ENCODE measurements around the gene STEEP1. TPM values are rescaled to one million over a fixed set of nuclear protein-coding genes. Genes with fewer than 3 reads are reported as not detected.
A peak's percentile ranks its signal among the peaks of the same experiment; 100 is the strongest.

The STEEP1 gene
- total and polyA plus RNA-seq, 7 donors, result 8.0 to 15.4 (median 13.4) TPM

GRCh38 chrX:119573222-119573621 is 8.0 kb upstream of the STEEP1 start:
- H3K27ac ChIP-seq, result peak overlapping the region; percentile 91
- DNase-seq, result no peak

GRCh38 chrX:119570351-119570835 is 5.2 kb upstream of the STEEP1 start:
- Histone ChIP-seq H3K4me1 (peaks cover 7% of the 10 kb centered on the region), H3K9me3 (no peaks in the 10 kb centered on the region), H3K27me3 (ENCODE audit: insufficient read depth in 3 of 3, low read length in 2 of 3) (peaks cover 0 to 4% (median 0%) of the 10 kb centered on the region in 3 donors), H3K4me3 (no peak overlapping the region), H3K27ac (no peak overlapping the region), H3K36me3 (ENCODE audit: insufficient read depth in 1 of 2, low read depth in 1 of 2) (no peaks in the 10 kb centered on the region)
- 86 to 91% (median 89%) methylated on average over 6 of the region's 6 CpGs for WGBS, 3 donors
- no peak for DNase-seq
- intact Hi-C loops (cut with DNase I), result loop anchor here in 1 of 2 donors (5.0 kb wide), 1 partner anchor 53 kb away; no protein-coding TSS in a partner anchor
- no peak for ATAC-seq
- no peak for TF ChIP-seq CTCF (IDR thresholded peaks at IDR 0.05)

More at GRCh38 chrX:119573222-119573621, 8.0 kb upstream of the STEEP1 start:
- TF ChIP-seq CTCF (IDR thresholded peaks at IDR 0.05), result no peak
- ATAC-seq, result no peak
- WGBS, 3 donors, result 36 to 65% (median 56%) methylated on average over 3 of the region's 3 CpGs
- H3K27me3 ChIP-seq (ENCODE audit: insufficient read depth in 3 of 3, low read length in 2 of 3), result peaks cover 0 to 4% (median 0%) of the 10 kb centered on the region in 3 donors
- no peaks in the 10 kb centered on the region for H3K9me3 ChIP-seq
- H3K4me3 ChIP-seq, result peak overlapping the region; percentile 81
- H3K4me1 ChIP-seq, result peaks cover 7% of the 10 kb centered on the region
- intact Hi-C loops (cut with DNase I), result loop anchor here in 1 of 2 donors (5.0 kb wide), 1 partner anchor 56 kb away; no protein-coding TSS in a partner anchor
- H3K36me3 ChIP-seq (ENCODE audit: insufficient read depth in 1 of 2, low read depth in 1 of 2), result peaks cover 0 to 6% of the 10 kb centered on the region in 2 donors

GRCh38 chrX:119552508-119552907 is 12.7 kb downstream of the STEEP1 start:
- H3K36me3 ChIP-seq (ENCODE audit: insufficient read depth in 1 of 2, low read depth in 1 of 2), result peaks cover 0 to 13% of the 10 kb centered on the region in 2 donors
- H3K27ac ChIP-seq, result no peak overlapping the region
- no peaks in the 10 kb centered on the region for H3K4me1 ChIP-seq
- H3K27me3 ChIP-seq (ENCODE audit: insufficient read depth in 3 of 3, low read length in 2 of 3), result no peaks in the 10 kb centered on the region
- 73 to 97% (median 97%) methylated on average over 3 of the region's 3 CpGs for WGBS, 3 donors
- ATAC-seq (no peak), DNase-seq (no peak)
- H3K4me3 ChIP-seq, result no peak overlapping the region
- TF ChIP-seq CTCF (IDR thresholded peaks at IDR 0.05), result no peak
- no peaks in the 10 kb centered on the region for H3K9me3 ChIP-seq
- intact Hi-C loops (cut with DNase I), result no loop called here

GRCh38 chrX:119549327-119550016 is 15.7 kb downstream of the STEEP1 start:
- Histone ChIP-seq H3K36me3 (ENCODE audit: insufficient read depth in 1 of 2, low read depth in 1 of 2) (peaks cover 0 to 9% of the 10 kb centered on the region in 2 donors), H3K27me3 (ENCODE audit: insufficient read depth in 3 of 3, low read length in 2 of 3) (no peaks in the 10 kb centered on the region), H3K27ac (no peak overlapping the region), H3K4me3 (no peak overlapping the region), H3K4me1 (no peaks in the 10 kb centered on the region), H3K9me3 (no peaks in the 10 kb centered on the region)
- TF ChIP-seq CTCF (IDR thresholded peaks at IDR 0.05), result no peak
- no peak for ATAC-seq
- intact Hi-C loops (cut with DNase I), result no loop called here
- DNase-seq, result no peak
- 54 to 60% (median 60%) methylated on average over 7 of the region's 7 CpGs for WGBS, 3 donors

All from psoas muscle (tissue), 8 donors.